Body of pancreas (tissue), 4 donors: Measurements from ENCODE around the gene NOL4L.

Experiments
- CTCF ChIP-seq, 7 experiments: fragments of 450-650 bp in 4 of 7; fragments of 200-600 bp in 3 of 7; sonication (generic) in 3 of 7; IDR thresholded peaks; one replicate each; pipeline ENCODE4 v1.5.1; 2016 to 2019; ENCODE audit warnings: antibody characterized with exemption in 7 of 7
- POLR2A ChIP-seq, 3 donors: fragments of 450-650 bp; IDR thresholded peaks; one replicate each; pipeline ENCODE4 v1.6.1; 2016; ENCODE audit warnings: antibody characterized with exemption in 3 of 3, mild to moderate bottlenecking in 2 of 3

- no peak for TF ChIP-seq CTCF (IDR thresholded peaks at IDR 0.05)
- TF ChIP-seq POLR2A (IDR thresholded peaks at IDR 0.05): no peak
Observed at GRCh38 chr20:32577657-32578056, 7.5 kb downstream of the NOL4L start.
